NCI-H226 (cell line): ENCODE data around the gene PNPLA1.

ENCODE experiments used
- DNase-seq: peaks from one replicate; pipeline ENCODE4 v3.0.0-alpha.2; 2015

Gene PNPLA1

GRCh38 chr6:36289281-36289878 lies 19.5 kb downstream of the PNPLA1 start:
- DNase-seq = peak; percentile 47

- peak; percentile 50 for DNase-seq
Measured at GRCh38 chr6:36290668-36291620, 21.1 kb downstream of the PNPLA1 start.

GRCh38 chr6:36292170-36292569 lies 22.3 kb downstream of the PNPLA1 start:
- DNase-seq = no peak

- no peak for DNase-seq
Measured at GRCh38 chr6:36296240-36296639, 26.4 kb downstream of the PNPLA1 start.

GRCh38 chr6:36297051-36297450 lies 27.2 kb downstream of the PNPLA1 start:
- no peak for DNase-seq

- no peak for DNase-seq
Measured at GRCh38 chr6:36297511-36297910, 27.7 kb downstream of the PNPLA1 start.

GRCh38 chr6:36298027-36298426 lies 28.2 kb downstream of the PNPLA1 start:
- DNase-seq = no peak

- peak; percentile 46 for DNase-seq
Measured at GRCh38 chr6:36301085-36301658, 31.3 kb downstream of the PNPLA1 start.

- DNase-seq = no peak
Measured at GRCh38 chr6:36301781-36302180, 31.9 kb downstream of the PNPLA1 start.

- peak; percentile 59 for DNase-seq
Measured at GRCh38 chr6:36302227-36302976, 32.5 kb downstream of the PNPLA1 start.

- no peak for DNase-seq
Measured at GRCh38 chr6:36305885-36306284, 36.0 kb downstream of the PNPLA1 start.

GRCh38 chr6:36306375-36306774 lies 36.5 kb downstream of the PNPLA1 start:
- DNase-seq = no peak

GRCh38 chr6:36308514-36308913 lies 38.7 kb downstream of the PNPLA1 start:
- DNase-seq = no peak

GRCh38 chr6:36309203-36309602 lies 39.3 kb downstream of the PNPLA1 start:
- DNase-seq = no peak

- DNase-seq = no peak
Measured at GRCh38 chr6:36309900-36310299, 40.0 kb downstream of the PNPLA1 start.

GRCh38 chr6:36312854-36313648 lies 43.2 kb downstream of the PNPLA1 start:
- DNase-seq = no peak

- no peak for DNase-seq
Measured at GRCh38 chr6:36313649-36313936, 43.7 kb downstream of the PNPLA1 start.

GRCh38 chr6:36314221-36315014 lies 44.6 kb downstream of the PNPLA1 start:
- DNase-seq = peak; percentile 94

- no peak for DNase-seq
Measured at GRCh38 chr6:36315921-36316320, 46.1 kb downstream of the PNPLA1 start.

GRCh38 chr6:36317623-36318022 lies 47.8 kb downstream of the PNPLA1 start:
- DNase-seq = no peak

GRCh38 chr6:36318690-36319435 lies 49.0 kb downstream of the PNPLA1 start:
- peak; percentile 20 for DNase-seq
